MM.1S (cell line): Measurements from ENCODE around the gene CRYBB2.

ENCODE experiments used
- DNase-seq: peaks from one replicate; pipeline ENCODE4 v3.0.0-alpha.2; 2015
- H2AFZ ChIP-seq: fragments of 300-600 bp; sonication (generic); 2 replicates; pipeline ENCODE4 v1.6.0; 2016; ENCODE audit warnings: antibody characterized with exemption, low read length
- H3F3A ChIP-seq: fragments of 300-600 bp; sonication (generic); 2 replicates; pipeline ENCODE4 v1.6.1; 2016; ENCODE audit warnings: mild to moderate bottlenecking, antibody characterized with exemption, low read length, moderate library complexity, mixed read lengths; ENCODE audit not compliant: insufficient read depth
- H3K27ac ChIP-seq: fragments of 300-600 bp; sonication (generic); 2 replicates; pipeline ENCODE4 v1.5.1; 2016; ENCODE audit warnings: mild to moderate bottlenecking, low read length
- H3K27me3 ChIP-seq: fragments of 300-600 bp; sonication (generic); replicated peaks from 2 replicates; pipeline ENCODE4 v1.6.0; 2016; ENCODE audit warnings: low read length; ENCODE audit not compliant: insufficient read depth
- H3K36me3 ChIP-seq: fragments of 300-600 bp; sonication (generic); replicated peaks from 2 replicates; pipeline ENCODE4 v1.6.1; 2016; ENCODE audit warnings: mild to moderate bottlenecking, low read length, mixed read lengths; ENCODE audit not compliant: insufficient read depth
- H3K4me1 ChIP-seq: fragments of 300-600 bp; sonication (generic); 2 replicates; pipeline ENCODE4 v1.6.1; 2016; ENCODE audit warnings: low read length, mixed read lengths
- H3K4me2 ChIP-seq: fragments of 300-600 bp; sonication (generic); 2 replicates; pipeline ENCODE4 v1.6.0; 2016; ENCODE audit warnings: low read depth, low read length
- H3K4me3 ChIP-seq: fragments of 300-600 bp; sonication (generic); 2 replicates; pipeline ENCODE4 v1.5.1; 2016; ENCODE audit warnings: low read length, mixed read lengths
- H3K79me2 ChIP-seq: fragments of 300-600 bp; sonication (generic); 2 replicates; pipeline ENCODE4 v1.6.1; 2016; ENCODE audit warnings: mixed run types, low read length, mixed read lengths
- H3K9ac ChIP-seq: fragments of 300-600 bp; sonication (generic); 2 replicates; pipeline ENCODE4 v1.6.1; 2016; ENCODE audit warnings: low read length, mixed read lengths
- H3K9me2 ChIP-seq: fragments of 300-600 bp; sonication (generic); replicated peaks from 2 replicates; pipeline ENCODE4 v1.6.1; 2016; ENCODE audit warnings: mild to moderate bottlenecking, low read length, mixed read lengths; ENCODE audit not compliant: insufficient read depth
- H3K9me3 ChIP-seq: fragments of 300-600 bp; sonication (generic); replicated peaks from 2 replicates; pipeline ENCODE4 v1.6.1; 2016; ENCODE audit warnings: mild to moderate bottlenecking, low read length, mixed read lengths; ENCODE audit not compliant: insufficient read depth
- H4K20me1 ChIP-seq: fragments of 300-600 bp; sonication (generic); 2 replicates; pipeline ENCODE4 v1.6.1; 2016; ENCODE audit warnings: mild to moderate bottlenecking, low read length, moderate library complexity, mixed read lengths; ENCODE audit not compliant: insufficient read depth
- EZH2 ChIP-seq: fragments of 300-600 bp; sonication (generic); optimal IDR thresholded peaks from 2 replicates; pipeline ENCODE3; 2017; ENCODE audit warnings: low read depth, mild to moderate bottlenecking, antibody characterized with exemption, low read length, mixed read lengths
- EZH2phosphoT487 ChIP-seq: fragments of 300-600 bp; sonication (generic); IDR thresholded peaks from 2 replicates; pipeline ENCODE4 v1.6.1; 2018; ENCODE audit warnings: antibody characterized with exemption, low read length
- TF ChIP-seq, protein P1 (sequence below): fragments of 300-600 bp; sonication (generic); IDR thresholded peaks from 2 replicates; pipeline ENCODE4 v1.5.1; 2016; ENCODE audit warnings: antibody characterized with exemption, low read length, mixed read lengths

Gene CRYBB2

DNA sequence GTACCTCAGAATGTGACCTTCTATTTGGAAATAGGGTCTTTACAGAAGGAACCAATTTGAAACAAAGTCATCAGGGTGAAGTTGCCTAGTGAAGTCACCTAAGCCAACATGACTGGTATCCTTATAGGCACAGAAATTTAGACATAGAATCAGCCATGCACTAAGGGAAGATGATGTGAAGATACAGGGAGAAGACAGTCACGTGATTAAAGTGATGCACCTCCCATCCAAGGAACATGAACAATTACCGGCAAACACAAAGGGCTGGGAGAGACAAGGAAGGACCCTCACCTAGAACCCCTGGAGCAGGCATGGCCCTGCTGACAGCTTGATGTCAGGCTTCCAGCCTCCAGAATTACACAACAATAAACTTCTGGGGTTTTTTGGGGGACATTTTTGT is 3.2 kb upstream of the CRYBB2 start:
- Histone ChIP-seq H3K4me3 (no peak overlapping the region), H3K27ac (no peak overlapping the region), H3K4me2 (no peak overlapping the region), H3K36me3 (no peaks in the 10 kb centered on the region), H3K9me2 (no peaks in the 10 kb centered on the region), H4K20me1 (no peaks in the 10 kb centered on the region), H3K79me2 (no peaks in the 10 kb centered on the region), H2AFZ (no peak overlapping the region), H3K27me3 (peaks cover 65% of the 10 kb centered on the region), H3F3A (no peaks in the 10 kb centered on the region), H3K4me1 (no peaks in the 10 kb centered on the region), H3K9ac (no peak overlapping the region), H3K9me3 (no peaks in the 10 kb centered on the region)
- no peak for TF ChIP-seq EZH2
- TF ChIP-seq, protein P1, sequence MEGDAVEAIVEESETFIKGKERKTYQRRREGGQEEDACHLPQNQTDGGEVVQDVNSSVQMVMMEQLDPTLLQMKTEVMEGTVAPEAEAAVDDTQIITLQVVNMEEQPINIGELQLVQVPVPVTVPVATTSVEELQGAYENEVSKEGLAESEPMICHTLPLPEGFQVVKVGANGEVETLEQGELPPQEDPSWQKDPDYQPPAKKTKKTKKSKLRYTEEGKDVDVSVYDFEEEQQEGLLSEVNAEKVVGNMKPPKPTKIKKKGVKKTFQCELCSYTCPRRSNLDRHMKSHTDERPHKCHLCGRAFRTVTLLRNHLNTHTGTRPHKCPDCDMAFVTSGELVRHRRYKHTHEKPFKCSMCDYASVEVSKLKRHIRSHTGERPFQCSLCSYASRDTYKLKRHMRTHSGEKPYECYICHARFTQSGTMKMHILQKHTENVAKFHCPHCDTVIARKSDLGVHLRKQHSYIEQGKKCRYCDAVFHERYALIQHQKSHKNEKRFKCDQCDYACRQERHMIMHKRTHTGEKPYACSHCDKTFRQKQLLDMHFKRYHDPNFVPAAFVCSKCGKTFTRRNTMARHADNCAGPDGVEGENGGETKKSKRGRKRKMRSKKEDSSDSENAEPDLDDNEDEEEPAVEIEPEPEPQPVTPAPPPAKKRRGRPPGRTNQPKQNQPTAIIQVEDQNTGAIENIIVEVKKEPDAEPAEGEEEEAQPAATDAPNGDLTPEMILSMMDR, result no peak
- no peak for TF ChIP-seq EZH2phosphoT487
- DNase-seq, result no peak

DNA sequence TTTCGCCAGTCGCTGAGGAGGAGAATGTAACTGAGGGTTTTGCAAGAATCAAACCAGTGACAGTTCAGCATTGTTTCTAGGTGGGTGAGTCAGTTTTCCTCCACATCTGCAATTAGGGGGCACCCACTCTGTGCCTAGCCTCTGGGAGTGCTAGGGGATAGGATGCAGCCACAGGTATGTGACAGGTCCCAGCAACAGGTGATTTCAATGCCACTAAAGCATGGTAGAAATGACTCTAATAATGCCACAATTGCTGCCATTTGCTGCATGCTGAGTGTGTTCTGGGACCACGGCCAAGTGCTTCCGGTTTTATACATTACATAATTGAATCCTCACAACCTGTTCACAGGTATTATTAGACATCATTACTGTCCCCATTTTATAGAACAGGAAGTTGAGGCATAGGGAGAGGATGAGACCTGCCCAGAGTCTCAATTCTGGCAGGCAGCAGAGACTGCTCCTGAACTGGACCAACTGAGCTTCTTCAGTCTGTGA is 556 bp downstream of the CRYBB2 start:
- Histone ChIP-seq H3K4me1 (no peaks in the 10 kb centered on the region), H3K9me3 (no peaks in the 10 kb centered on the region), H3K4me2 (no peak overlapping the region), H2AFZ (no peak overlapping the region), H3K4me3 (no peak overlapping the region), H4K20me1 (no peaks in the 10 kb centered on the region), H3K27ac (no peak overlapping the region), H3K79me2 (no peaks in the 10 kb centered on the region), H3K9me2 (no peaks in the 10 kb centered on the region), H3F3A (no peaks in the 10 kb centered on the region), H3K27me3 (peaks cover 69% of the 10 kb centered on the region), H3K36me3 (no peaks in the 10 kb centered on the region), H3K9ac (no peak overlapping the region)
- no peak for DNase-seq
- TF ChIP-seq, protein P1, result no peak
- TF ChIP-seq EZH2phosphoT487 (no peak), EZH2 (no peak)

DNA sequence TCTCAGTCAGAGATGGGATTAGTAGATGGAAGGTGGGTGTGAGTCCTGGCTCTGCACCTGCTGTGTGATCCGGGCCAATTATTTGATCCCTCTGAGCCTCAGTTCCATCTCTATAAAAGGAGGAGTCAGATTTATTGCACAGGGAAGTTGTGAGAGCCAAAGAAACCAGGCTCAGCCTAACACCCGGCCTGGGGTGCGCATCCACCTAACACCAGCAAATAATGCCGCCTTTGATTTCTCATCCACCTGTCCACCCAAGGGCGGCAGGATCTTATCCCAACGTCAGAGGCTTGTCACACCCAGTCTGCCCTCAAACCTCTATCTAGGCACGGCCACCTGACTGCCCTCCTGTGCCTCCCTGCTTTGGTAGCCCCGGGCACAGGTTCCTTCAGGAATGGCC is 2.4 kb downstream of the CRYBB2 start:
- H3K4me3 ChIP-seq, result no peak overlapping the region
- H4K20me1 ChIP-seq, result no peaks in the 10 kb centered on the region
- H3K27ac ChIP-seq, result no peak overlapping the region
- H2AFZ ChIP-seq, result no peak overlapping the region
- H3K4me2 ChIP-seq, result no peak overlapping the region
- TF ChIP-seq, protein P1, result no peak
- no peak for TF ChIP-seq EZH2
- TF ChIP-seq EZH2phosphoT487, result no peak
- no peaks in the 10 kb centered on the region for H3K4me1 ChIP-seq
- peaks cover 74% of the 10 kb centered on the region for H3K27me3 ChIP-seq
- H3K36me3 ChIP-seq, result no peaks in the 10 kb centered on the region
- no peaks in the 10 kb centered on the region for H3K79me2 ChIP-seq
- DNase-seq, result no peak
- no peaks in the 10 kb centered on the region for H3K9me3 ChIP-seq
- H3F3A ChIP-seq, result no peaks in the 10 kb centered on the region
- H3K9me2 ChIP-seq, result no peaks in the 10 kb centered on the region
- no peak overlapping the region for H3K9ac ChIP-seq
